Naive thymus-derived CD4-positive, alpha-beta T cell (primary cell): ENCODE data around the gene RAP1GAP. TPM values are rescaled to one million over a fixed set of nuclear protein-coding genes. Genes with fewer than 3 reads are reported as not detected.

ENCODE experiments used
- ATAC-seq: fragments of 150-1000 bp; cut with Tn5 transposase; 2 replicates; pipeline ENCODE4 v1.10.0; 2021; ENCODE audit warnings: mild to moderate bottlenecking, moderate library complexity
- CTCF ChIA-PET: fragments of 350-600 bp; sonication (Branson Sonifier 250); formaldehyde crosslinking; loops from one replicate; lab custom pipeline; 2021; ENCODE audit warnings: antibody characterized with exemption; lab: Charles Lee
- POLR2A ChIA-PET: fragments of 350-600 bp; sonication (Branson Sonifier 250); formaldehyde crosslinking; loops from one replicate; lab custom pipeline; 2021; ENCODE audit warnings: antibody characterized with exemption, inconsistent platforms; lab: Charles Lee
- DNase-seq, 9 donors: peaks; one replicate each; pipeline versions ENCODE4 v3.0.0 to v3.0.0-alpha.2; 2020 to 2022; ENCODE audit warnings: mixed read lengths in 1 of 9
- H3K27ac ChIP-seq: one replicate; pipeline ENCODE4 v1.7.0; 2013; ENCODE audit warnings: mild to moderate bottlenecking, low read depth, low read length, moderate library complexity
- H3K27me3 ChIP-seq, 2 donors: one replicate each; pipeline ENCODE4 v1.7.0; 2013; ENCODE audit warnings: low read length in 2 of 2, mild to moderate bottlenecking in 2 of 2, moderate library complexity in 2 of 2; ENCODE audit not compliant: control insufficient read depth in 2 of 2, insufficient read depth in 2 of 2
- H3K36me3 ChIP-seq, 3 experiments: 1 replicate in 2 of 3; 2 replicates in 1 of 3; pipeline ENCODE4 v1.7.0; 2013; ENCODE audit warnings: low read length in 3 of 3, mild to moderate bottlenecking in 3 of 3, moderate library complexity in 1 of 3; ENCODE audit not compliant: insufficient read depth in 3 of 3, control insufficient read depth in 2 of 3
- H3K4me1 ChIP-seq, 2 donors: one replicate each; pipeline ENCODE4 v1.7.0; 2013; ENCODE audit warnings: low read length in 2 of 2, mild to moderate bottlenecking in 2 of 2, moderate library complexity in 1 of 2; ENCODE audit not compliant: control insufficient read depth in 2 of 2, insufficient read depth in 2 of 2
- H3K4me3 ChIP-seq: 2 replicates; pipeline ENCODE4 v1.7.0; 2013; ENCODE audit warnings: mild to moderate bottlenecking, low read length
- H3K9me3 ChIP-seq, 3 experiments: 1 replicate in 2 of 3; 2 replicates in 1 of 3; pipeline ENCODE4 v1.7.0; 2013; ENCODE audit warnings: low read length in 3 of 3; ENCODE audit not compliant: control insufficient read depth in 2 of 3
- H3K27ac Mint-ChIP-seq, 9 donors: one replicate each; pipeline ENCODE4 v1.8.0; 2020 to 2022; ENCODE audit warnings: mixed read lengths in 9 of 9, mild to moderate bottlenecking in 8 of 9, moderate library complexity in 5 of 9, inconsistent platforms in 2 of 9
- H3K27me3 Mint-ChIP-seq, 5 donors: one replicate each; pipeline ENCODE4 v1.8.0; 2021 to 2022; ENCODE audit warnings: mixed read lengths in 5 of 5, mild to moderate bottlenecking in 1 of 5
- H3K36me3 Mint-ChIP-seq, 5 donors: one replicate each; pipeline ENCODE4 v1.8.0; 2020 to 2022; ENCODE audit warnings: mixed read lengths in 5 of 5, mild to moderate bottlenecking in 3 of 5, inconsistent platforms in 1 of 5
- H3K4me1 Mint-ChIP-seq, 7 donors: one replicate each; pipeline ENCODE4 v1.8.0; 2020 to 2022; ENCODE audit warnings: mixed read lengths in 7 of 7, mild to moderate bottlenecking in 3 of 7, inconsistent platforms in 1 of 7
- H3K4me3 Mint-ChIP-seq, 10 donors: one replicate each; pipeline ENCODE4 v1.8.0; 2020 to 2022; ENCODE audit warnings: mild to moderate bottlenecking in 10 of 10, mixed read lengths in 10 of 10, moderate library complexity in 6 of 10, inconsistent platforms in 2 of 10
- H3K9me3 Mint-ChIP-seq, 11 donors: one replicate each; pipeline ENCODE4 v1.8.0; 2020 to 2022; ENCODE audit warnings: mixed read lengths in 11 of 11, mild to moderate bottlenecking in 4 of 11, inconsistent platforms in 1 of 11, moderate library complexity in 1 of 11
- intact Hi-C, 2 donors: fragments of 100-400 bp; cut with micrococcal nuclease; formaldehyde crosslinking; loops; one replicate each; pipeline ENCODE4 v1.15.1; 2023
- polyA plus RNA-seq, 2 donors: library from polyadenylated mRNA; unstranded; fragments of 300-500 nt; fragmentation: Illumina TruSeq; gene quantifications; one replicate each; pipeline ENCODE4 v1.2.3, GENCODE V29; 2021
- total RNA-seq, 6 experiments: library from RNA in 5 of 6; stranded (reverse) in 5 of 6; gene quantifications; 1 replicate in 5 of 6; 2 replicates in 1 of 6; pipeline ENCODE4 v1.2.3 and lab custom pipeline; 2021 to 2026

Gene RAP1GAP
- total and polyA plus RNA-seq, 7 experiments from 2014 or later = 0.16 to 1.4 (median 0.42) TPM; not detected in 3

GRCh38 chr1:21603177-21604138 is 65.7 kb downstream of the RAP1GAP start:
- intact Hi-C loops = no loop called here

GRCh38 chr1:21601278-21602048 is 67.7 kb downstream of the RAP1GAP start:
- no peak for ATAC-seq
- peak overlapping the region in 1 of 9 donors; percentile 7 for H3K27ac Mint-ChIP-seq
- POLR2A ChIA-PET = no interaction called here

More at GRCh38 chr1:21603177-21604138, 65.7 kb downstream of the RAP1GAP start:
- ChIA-PET POLR2A (no interaction called here), CTCF (no interaction called here)
- Histone ChIP-seq H3K27ac (no peak overlapping the region), H3K9me3 (no peaks in the 10 kb centered on the region), H3K36me3 (no peaks in the 10 kb centered on the region), H3K4me1 (no peaks in the 10 kb centered on the region), H3K27me3 (no peaks in the 10 kb centered on the region), H3K4me3 (no peak overlapping the region)
- peaks cover 0 to 33% (median 11%) of the 10 kb centered on the region in 5 donors for H3K27me3 Mint-ChIP-seq
- H3K36me3 Mint-ChIP-seq = no peaks in the 10 kb centered on the region
- H3K4me1 Mint-ChIP-seq = peaks cover 6 to 14% (median 7%) of the 10 kb centered on the region in 7 donors
- H3K27ac Mint-ChIP-seq = no peak overlapping the region
- peaks cover 0 to 1% (median 0%) of the 10 kb centered on the region in 11 donors for H3K9me3 Mint-ChIP-seq
- DNase-seq = no peak
- no peak overlapping the region for H3K4me3 Mint-ChIP-seq
- ATAC-seq = no peak

DNA sequence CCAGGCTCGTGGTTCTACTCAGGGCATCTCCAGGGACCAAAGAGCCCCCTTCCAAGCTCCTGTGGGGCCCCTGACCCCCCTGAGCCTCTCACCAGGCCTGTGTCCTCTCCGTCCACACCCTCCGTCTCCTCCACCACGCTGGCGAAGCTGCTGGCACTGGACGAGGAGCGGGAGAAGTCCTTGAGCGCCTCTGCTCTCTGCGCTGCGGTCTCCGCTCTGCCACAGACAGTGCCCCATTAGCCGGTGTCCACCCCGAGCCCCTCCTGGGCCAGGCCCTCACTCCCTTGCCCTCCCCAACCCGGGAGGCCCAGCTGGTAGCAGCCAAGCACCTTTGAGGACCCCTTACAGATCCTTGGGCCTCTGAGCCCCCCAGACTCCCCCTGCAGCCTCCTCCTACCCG is 69.8 kb downstream of the RAP1GAP start:
- Mint-ChIP-seq H3K4me3 (no peak overlapping the region), H3K9me3 (peaks cover 0 to 1% (median 0%) of the 10 kb centered on the region in 11 donors), H3K4me1 (peaks cover 0 to 5% (median 0%) of the 10 kb centered on the region in 7 donors), H3K27me3 (peaks cover 0 to 23% (median 6%) of the 10 kb centered on the region in 5 donors), H3K36me3 (no peaks in the 10 kb centered on the region), H3K27ac (no peak overlapping the region)
- POLR2A ChIA-PET = no interaction called here
- H3K4me3 ChIP-seq = no peak overlapping the region
- H3K9me3 ChIP-seq = no peaks in the 10 kb centered on the region
- intact Hi-C loops = no loop called here
- no peak for ATAC-seq
- CTCF ChIA-PET = no interaction called here
- H3K27ac ChIP-seq = no peak overlapping the region
- no peaks in the 10 kb centered on the region for H3K36me3 ChIP-seq
- no peak for DNase-seq
- no peaks in the 10 kb centered on the region for H3K4me1 ChIP-seq
- H3K27me3 ChIP-seq = no peaks in the 10 kb centered on the region

More at GRCh38 chr1:21601278-21602048, 67.7 kb downstream of the RAP1GAP start:
- no peak overlapping the region for H3K27ac ChIP-seq
- CTCF ChIA-PET = no interaction called here
- no peaks in the 10 kb centered on the region for H3K4me1 ChIP-seq
- intact Hi-C loops = no loop called here
- Mint-ChIP-seq H3K4me3 (no peak overlapping the region), H3K36me3 (no peaks in the 10 kb centered on the region), H3K27me3 (peaks cover 0 to 23% (median 4%) of the 10 kb centered on the region in 5 donors), H3K4me1 (peaks cover 0 to 3% (median 0%) of the 10 kb centered on the region in 7 donors), H3K9me3 (peaks cover 0 to 1% (median 0%) of the 10 kb centered on the region in 11 donors)
- H3K4me3 ChIP-seq = no peak overlapping the region
- DNase-seq = no peak
- H3K36me3 ChIP-seq = no peaks in the 10 kb centered on the region
- H3K27me3 ChIP-seq = no peaks in the 10 kb centered on the region
- H3K9me3 ChIP-seq = no peaks in the 10 kb centered on the region

DNA sequence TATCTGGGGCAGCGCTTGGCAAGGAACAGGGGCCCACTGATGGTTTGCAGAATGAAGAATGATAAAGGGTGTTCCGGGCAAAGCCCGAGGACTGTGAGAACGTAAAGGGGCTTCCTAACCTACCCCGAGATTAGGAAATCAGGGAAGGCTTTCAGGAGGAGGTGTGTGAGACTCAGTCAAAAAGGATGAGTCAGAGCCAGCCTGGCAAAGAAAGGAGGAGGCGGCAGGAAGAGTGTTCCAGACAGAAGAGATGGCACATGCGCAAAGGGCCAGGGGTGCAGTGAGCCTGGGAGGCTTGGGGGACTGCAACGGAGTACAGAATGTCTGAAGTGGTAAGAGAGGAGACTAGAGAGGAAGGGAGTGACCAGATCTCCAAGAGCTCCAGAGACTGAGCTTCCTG is 70.3 kb downstream of the RAP1GAP start:
- H3K27me3 ChIP-seq = no peaks in the 10 kb centered on the region
- H3K4me1 ChIP-seq = no peaks in the 10 kb centered on the region
- H3K36me3 ChIP-seq = no peaks in the 10 kb centered on the region
- H3K27ac ChIP-seq = no peak overlapping the region
- Mint-ChIP-seq H3K4me3 (no peak overlapping the region), H3K36me3 (no peaks in the 10 kb centered on the region), H3K4me1 (peaks cover 0 to 2% (median 0%) of the 10 kb centered on the region in 7 donors), H3K9me3 (peaks cover 0 to 1% (median 0%) of the 10 kb centered on the region in 11 donors), H3K27me3 (peaks cover 0 to 18% (median 6%) of the 10 kb centered on the region in 5 donors), H3K27ac (no peak overlapping the region)
- ChIA-PET CTCF (no interaction called here), POLR2A (no interaction called here)
- intact Hi-C loops = no loop called here
- no peak overlapping the region for H3K4me3 ChIP-seq
- ATAC-seq (no peak), DNase-seq (no peak)
- no peaks in the 10 kb centered on the region for H3K9me3 ChIP-seq

DNA sequence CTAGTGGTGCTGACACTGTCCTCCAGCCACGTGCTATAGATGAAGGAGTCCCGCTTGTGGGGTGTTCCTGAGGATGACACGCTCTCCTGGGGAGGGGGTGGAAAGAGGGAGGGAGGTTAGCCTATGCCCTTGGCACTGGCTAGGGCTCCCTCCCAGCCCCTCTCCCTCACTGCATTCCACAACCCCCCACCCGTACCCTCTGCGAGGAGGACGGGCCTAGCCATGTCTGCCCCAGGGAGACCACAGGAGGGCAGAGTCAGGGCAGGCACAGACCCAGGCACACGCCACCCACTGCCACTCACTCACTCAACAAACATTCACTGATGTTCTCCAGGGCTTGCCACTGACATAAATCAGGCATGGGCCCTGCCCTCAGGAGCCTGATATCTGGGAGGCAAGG is 70.7 kb downstream of the RAP1GAP start:
- Histone ChIP-seq H3K9me3 (no peaks in the 10 kb centered on the region), H3K4me1 (no peaks in the 10 kb centered on the region), H3K36me3 (no peaks in the 10 kb centered on the region), H3K27ac (no peak overlapping the region), H3K27me3 (no peaks in the 10 kb centered on the region), H3K4me3 (no peak overlapping the region)
- H3K36me3 Mint-ChIP-seq = no peaks in the 10 kb centered on the region
- ChIA-PET POLR2A (no interaction called here), CTCF (no interaction called here)
- DNase-seq = no peak
- peaks cover 0 to 1% (median 0%) of the 10 kb centered on the region in 11 donors for H3K9me3 Mint-ChIP-seq
- no peak overlapping the region for H3K4me3 Mint-ChIP-seq
- no peak overlapping the region for H3K27ac Mint-ChIP-seq
- no peak for ATAC-seq
- intact Hi-C loops = no loop called here
- peaks cover 0 to 2% (median 0%) of the 10 kb centered on the region in 7 donors for H3K4me1 Mint-ChIP-seq
- H3K27me3 Mint-ChIP-seq = peaks cover 0 to 15% (median 6%) of the 10 kb centered on the region in 5 donors

DNA sequence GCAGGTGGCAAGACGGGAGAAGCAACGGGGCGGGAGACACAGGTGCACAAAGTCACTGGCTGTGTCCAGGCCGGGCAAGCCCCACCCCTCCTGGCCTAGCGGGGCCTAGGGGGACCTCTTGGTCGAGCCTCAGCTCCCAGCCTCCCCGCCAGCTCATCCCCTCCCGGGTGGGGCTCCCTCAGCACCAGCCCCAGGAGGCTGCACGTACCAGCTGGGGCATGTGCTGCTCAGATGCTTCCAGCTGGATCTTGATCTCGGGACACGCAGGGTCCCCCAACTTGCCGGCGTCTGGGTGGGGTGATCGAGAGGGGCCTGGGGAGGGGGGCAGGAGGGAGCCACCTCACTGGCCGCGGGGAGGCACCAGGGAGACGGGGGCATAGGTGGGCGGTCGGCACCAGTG is 71.4 kb downstream of the RAP1GAP start:
- no peak for ATAC-seq
- Mint-ChIP-seq H3K27ac (no peak overlapping the region), H3K36me3 (no peaks in the 10 kb centered on the region), H3K27me3 (peaks cover 0 to 15% (median 6%) of the 10 kb centered on the region in 5 donors), H3K4me1 (peaks cover 0 to 2% (median 0%) of the 10 kb centered on the region in 7 donors), H3K9me3 (peaks cover 0 to 1% (median 0%) of the 10 kb centered on the region in 11 donors), H3K4me3 (no peak overlapping the region)
- H3K36me3 ChIP-seq = no peaks in the 10 kb centered on the region
- ChIA-PET CTCF (no interaction called here), POLR2A (no interaction called here)
- no peaks in the 10 kb centered on the region for H3K9me3 ChIP-seq
- no peaks in the 10 kb centered on the region for H3K4me1 ChIP-seq
- H3K4me3 ChIP-seq = no peak overlapping the region
- no peaks in the 10 kb centered on the region for H3K27me3 ChIP-seq
- intact Hi-C loops = no loop called here
- DNase-seq = no peak
- H3K27ac ChIP-seq = no peak overlapping the region
